GM18858 (cell line): Measurements from ENCODE around the gene GMDS.

Source experiments
- ATAC-seq: cut with Tn5 transposase; IDR thresholded peaks from one replicate; pipeline ENCODE4 v1.9.1; 2021; ENCODE audit not compliant: unreplicated experiment

The GMDS gene

DNA sequence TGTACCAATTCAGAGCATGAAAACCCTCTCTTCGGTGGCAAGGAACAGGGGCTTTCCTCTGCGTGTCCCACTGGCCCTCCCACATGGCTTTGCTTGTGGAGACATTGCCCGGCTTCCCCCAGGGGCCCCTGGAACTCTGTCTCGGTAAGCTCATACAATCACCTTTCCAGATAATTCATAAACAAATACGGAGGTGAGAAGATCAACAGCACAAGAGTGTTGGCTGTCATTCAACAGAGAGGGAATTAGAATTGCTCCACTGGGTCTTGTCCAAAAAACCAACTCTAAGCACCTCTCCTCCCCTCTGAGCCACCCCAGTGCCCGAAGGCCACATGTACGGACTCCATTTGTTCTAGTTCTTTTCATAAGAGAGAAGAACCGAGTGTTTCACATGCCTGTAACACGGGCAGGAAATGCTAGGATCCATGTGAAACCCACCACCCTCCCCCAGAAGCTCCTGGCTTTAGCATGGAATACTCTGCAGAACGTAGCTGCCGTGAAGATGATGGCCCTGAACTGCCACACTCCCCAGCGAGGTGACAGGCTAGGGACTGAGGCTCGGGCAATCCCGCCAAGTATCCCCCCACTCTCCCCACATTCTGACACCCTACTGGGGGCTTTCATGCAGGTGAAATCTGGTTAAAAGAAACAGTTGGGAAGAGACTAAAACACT lies 660.3 kb downstream of the GMDS start:
- no peak for ATAC-seq

DNA sequence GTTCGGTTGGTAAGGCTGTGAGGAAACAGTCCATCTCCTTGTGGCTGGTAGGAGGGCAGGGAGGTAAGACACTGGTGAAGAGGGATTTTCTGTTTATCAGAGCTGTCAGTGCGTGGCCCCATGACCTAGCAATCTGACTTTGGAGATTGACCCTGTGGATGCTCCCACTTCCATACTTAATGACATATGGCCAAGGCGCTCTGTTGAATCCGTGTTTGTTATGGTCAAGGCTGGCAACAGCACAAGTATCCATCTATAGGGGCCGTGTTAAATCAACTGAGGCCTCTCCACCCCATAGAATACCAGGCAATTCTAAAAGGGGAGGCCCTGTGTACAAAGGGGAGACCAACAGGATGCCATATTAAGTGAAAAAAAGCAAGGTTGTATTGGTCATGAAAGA lies 661.3 kb downstream of the GMDS start:
- no peak for ATAC-seq

DNA sequence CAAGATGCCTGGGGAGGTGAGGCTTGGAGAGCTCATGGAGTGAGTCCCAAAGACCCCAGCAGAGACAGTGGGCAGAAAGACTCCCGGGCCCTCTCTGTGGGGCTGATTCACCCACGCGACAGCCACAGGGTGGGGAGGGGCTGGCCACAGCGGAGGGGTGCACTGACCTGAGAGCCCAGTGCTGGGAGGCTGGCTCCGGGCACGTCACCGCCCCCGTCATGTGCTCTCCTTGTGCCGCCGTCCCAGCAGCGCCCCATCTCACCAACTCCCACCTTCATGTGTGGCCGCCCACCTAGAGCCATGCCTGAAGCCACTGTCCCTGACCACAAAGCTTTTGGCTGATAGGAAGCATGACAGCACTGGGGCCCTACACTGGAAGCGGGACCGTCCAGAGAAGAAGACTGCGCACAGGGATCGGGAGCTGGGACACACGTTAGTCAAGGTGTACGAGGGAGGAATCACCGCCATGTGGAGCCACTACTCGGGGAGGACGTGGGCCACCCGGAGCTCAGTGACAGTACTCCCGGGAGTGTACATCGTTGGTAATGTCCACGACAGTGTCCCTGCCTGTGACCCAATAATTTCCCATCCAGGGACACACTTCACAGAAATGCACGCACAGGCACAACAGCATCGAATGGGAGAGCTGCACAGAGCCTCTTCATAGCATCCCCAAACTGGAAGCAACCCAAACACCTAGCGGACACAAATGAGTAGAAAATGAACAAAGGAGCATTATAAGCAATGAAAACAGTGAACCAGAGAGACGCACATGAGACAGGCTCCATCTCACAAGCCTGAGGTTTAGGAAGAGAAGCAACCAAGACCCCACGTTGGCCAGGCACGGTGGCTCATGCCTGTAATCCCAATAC lies 664.0 kb downstream of the GMDS start:
- no peak for ATAC-seq

DNA sequence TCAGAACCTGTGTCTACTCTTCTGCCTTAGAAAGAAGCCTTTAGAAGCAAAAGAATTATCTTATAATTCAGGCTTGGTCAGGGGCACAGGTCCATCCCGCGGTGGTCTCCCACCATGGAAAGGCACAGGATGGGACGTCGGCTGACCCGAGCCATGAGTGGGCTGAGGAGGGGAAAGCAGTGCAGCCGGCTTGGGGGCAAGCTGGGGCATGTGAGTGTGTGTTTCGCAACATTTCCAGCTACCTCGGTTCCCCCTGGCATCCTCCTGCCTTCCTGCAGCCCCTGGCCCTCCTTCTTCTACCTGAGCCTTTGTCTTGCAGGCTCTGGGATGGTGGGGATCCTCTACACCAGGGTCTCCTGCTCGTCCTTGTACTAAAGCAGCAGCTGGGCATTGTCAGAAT lies 664.8 kb downstream of the GMDS start:
- no peak for ATAC-seq

DNA sequence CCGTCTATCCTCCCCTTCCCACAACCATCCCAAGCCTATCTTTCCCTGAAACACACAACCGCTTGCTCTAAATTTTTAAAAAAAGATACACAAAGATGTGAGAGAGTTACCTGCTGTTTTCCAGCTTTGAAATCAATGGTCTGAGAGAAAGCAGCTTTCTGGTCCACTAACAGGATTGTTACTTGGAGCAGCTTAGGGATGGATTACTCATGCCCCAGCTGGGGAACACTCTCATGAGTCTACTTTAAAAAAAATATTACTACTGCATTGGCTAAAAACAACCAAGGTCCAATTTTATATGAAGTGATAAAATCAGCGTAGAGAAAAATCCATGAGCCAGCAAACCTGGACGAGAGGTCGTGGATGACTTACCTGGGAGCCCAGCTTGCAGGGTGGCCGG lies 665.3 kb downstream of the GMDS start:
- no peak for ATAC-seq

DNA sequence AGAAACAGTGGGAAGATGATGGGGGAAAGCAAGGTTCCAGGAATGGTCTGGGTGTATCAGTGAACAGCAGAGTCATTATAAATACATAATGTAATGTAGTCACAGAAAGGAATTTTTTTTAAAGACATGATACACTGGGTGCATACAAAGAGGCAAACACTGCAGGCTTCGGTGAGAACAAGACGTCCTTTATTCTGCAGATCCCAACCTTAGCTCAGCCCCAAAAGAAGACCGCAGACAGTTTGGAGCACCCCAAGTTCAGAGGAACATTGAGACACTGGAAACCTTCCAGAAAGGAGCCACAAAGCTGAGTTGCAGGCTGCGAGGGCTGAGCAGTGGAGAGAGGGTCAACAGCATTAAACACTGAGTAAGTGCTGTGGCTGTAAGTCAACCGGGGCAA lies 666.3 kb downstream of the GMDS start:
- ATAC-seq = no peak

DNA sequence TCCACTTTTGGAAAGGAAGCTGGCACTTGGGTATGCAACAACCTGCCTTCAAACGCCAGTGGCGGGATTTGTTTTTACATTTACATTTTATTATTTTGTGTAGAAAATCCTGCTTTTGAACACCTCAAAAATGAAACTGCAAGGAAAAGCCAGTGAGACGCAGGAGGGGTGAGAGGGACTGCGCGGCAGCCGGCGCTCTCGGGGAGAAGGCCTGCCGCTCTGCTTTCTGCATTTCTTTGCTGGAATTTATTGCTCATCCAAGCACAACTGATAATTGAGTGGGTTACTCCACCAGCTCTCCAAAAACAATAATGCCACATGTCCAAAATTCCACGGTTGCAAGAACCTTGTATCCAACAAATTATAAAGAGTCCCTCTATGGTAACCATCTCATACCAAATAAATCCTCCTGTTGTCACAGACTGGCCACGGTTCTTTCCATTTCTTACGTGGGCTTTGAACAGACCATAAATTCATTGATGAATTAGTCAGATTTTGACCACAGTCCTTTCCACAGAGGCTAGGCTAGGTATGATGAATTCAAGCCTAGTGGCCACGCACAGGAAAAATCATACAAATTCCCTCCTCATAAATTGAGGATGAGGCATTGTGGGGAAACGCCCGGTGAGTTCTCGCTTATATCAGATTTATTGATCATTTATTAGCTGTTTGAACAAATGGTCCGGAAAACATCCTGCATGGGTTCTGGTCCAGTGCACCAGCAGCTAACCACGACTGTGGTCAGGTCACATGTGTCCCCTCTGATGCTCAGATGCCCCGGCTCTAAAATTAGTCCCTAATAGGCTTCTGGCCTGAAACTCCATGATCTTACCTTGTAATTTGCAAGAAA lies 667.3 kb downstream of the GMDS start:
- ATAC-seq = no peak

DNA sequence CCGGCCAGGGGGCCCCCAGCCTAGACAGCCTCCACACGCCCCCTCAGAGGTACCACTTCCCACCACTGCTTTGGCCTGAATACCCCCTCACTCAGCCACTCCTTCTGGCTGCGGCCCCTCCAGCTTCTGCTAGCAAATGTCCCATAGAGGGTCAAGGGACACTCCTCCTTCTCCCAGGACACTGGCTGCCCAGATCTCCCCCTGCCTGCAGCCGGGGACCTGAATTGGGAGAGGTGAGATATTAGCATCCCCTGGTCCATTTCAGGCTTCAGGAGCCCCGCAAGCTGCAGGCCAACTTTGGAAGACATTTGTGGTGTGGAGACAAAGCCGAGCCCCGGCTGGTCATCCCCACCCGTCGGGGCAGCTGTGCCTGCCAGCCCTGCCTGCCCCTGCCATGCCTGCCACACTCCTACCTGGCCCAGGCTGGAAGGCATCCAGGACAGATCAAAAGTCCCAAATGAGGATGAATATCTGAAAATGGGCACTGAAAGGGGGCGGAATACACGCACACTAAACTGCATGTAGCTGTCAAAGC lies 668.2 kb downstream of the GMDS start:
- no peak for ATAC-seq

DNA sequence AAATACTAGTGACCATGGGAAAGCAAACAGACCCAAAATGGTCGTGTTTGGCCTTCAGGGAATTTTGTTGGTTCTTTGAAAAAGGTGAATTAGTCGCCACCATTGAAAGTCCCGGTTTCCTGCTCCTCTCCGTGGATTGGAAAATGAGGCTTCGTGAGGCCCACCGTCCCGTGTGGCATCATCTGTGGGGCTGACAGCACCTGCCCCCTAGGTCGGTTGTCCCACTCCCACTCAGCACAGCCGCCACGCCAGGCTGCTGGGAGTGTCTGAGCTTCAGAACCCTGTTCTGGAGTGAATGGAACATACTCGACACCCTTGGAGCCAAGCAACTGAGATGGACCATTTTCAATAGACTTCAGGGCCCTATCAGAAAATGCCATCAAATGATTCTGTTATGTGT lies 668.7 kb downstream of the GMDS start:
- ATAC-seq = no peak

DNA sequence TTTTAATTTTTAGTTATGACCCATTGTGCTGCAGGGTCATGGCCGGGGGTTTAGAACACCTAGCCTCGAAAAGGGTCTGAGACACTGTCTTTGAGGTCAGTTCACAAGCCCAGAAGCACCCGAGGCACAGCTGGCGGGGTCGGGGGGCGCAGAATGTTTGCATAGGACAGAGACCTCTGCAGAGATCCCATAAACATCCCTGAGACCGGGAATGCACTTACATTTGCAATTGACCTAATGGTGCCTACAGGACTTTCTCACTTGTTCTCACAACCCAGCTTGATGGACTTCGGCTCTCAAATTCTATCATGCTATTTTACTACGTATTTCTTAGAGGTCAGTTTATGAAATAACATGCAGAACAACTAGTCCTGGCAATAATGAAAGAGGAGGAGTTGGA lies 669.2 kb downstream of the GMDS start:
- ATAC-seq = no peak

DNA sequence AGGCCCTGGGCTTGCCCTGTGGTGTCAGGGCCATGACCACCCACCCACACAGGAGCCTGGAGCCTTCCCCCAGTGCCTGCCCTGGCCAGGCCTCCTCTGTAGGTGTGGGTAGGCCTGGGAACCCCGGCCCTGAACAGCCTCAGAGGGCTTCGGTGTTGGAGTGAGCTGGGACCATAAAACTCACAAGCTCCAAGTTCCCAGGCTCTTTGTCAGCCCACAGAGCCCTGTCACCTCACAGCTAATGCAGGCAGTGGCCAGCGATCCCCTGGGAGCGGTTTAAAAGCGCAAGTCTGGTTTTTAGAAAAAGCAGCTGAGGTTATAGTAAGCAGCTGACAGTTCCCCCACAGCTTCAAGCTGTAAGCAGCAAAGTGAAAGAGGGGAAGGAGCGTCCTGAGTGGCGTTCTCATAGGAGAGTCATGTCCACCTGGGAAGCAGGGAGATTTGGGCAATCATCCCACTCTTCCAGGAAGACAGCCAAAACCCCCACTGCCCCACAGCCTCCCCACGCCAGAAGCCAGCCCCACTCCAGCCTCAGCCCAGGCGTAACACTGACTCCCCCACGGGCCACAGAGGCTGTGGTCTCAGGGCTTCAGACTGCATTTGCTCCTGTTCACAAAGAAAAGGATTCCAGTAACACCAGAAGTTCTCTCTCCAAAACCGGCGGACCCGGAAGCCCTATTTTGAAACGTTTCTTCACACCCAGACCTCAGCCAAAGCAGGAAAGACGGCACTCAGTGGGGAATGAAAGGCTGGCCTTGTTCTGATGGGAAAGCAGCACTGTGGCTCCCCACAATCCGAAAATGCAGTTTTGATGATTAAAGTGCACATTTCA lies 670.0 kb downstream of the GMDS start:
- no peak for ATAC-seq

DNA sequence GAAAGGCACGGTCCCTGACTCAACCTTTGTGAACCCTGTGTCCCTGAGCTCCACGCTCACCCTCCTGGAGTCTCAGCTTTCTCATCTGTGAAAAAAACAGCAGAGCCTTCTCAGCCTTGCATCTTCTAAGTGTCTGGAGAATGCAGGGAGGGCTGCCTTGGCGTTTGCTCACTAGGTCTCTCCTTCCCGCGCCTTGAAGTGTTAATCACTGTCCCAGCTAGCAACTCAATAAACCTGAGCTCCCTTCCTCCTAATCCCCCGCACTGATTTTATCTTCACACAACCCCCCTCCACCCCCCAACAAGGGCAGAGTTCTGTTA lies 670.6 kb downstream of the GMDS start:
- ATAC-seq = no peak

DNA sequence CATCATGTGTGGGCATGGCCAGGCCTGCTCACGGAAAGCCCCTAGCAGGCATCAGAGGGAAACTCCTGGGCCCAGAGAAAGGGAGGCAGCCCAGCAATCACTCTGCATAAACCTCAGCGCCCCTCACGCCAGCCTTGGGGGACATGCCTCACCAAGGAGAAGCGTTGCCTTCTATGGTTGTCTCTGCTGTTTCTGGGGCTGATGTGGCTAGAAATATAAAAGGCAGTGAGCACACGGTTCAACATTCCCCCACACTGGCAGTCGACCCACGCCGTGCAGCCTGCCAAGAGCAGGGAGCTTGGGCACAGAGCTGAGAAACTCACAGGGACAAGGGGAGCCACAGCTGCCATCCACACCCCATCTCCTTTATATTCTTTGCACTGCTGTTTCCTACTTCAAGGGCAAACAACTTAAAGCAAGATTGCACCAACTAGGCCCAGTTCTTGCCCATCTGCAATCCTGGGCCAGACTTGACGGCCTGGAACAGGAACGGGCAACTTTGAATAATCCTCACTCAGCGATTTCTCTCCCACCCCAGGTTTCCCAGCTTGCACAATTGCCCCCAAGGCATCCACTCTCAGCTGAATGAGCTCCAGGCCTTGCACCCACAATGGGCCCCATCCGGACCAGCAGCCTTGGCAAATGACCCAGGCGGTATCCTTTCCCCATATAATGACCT lies 671.2 kb downstream of the GMDS start:
- ATAC-seq = no peak
